ENCODE measurements around the gene RPUSD1.

- TF ChIP-seq CTCF (IDR thresholded peaks at IDR 0.05), result no peak
- no peak for TF ChIP-seq POLR2A (IDR thresholded peaks at IDR 0.05)
These were observed 53.0 kb downstream of the RPUSD1 start for GRCh38 chr16:734981-735881.
